Left ventricle myocardium inferior (tissue), 1 donor: ENCODE results near the gene NTNG2. TPM values are rescaled to one million over a fixed set of nuclear protein-coding genes. Genes with fewer than 3 reads are reported as not detected.

Source experiments
- DNase-seq: peaks from one replicate; pipeline ENCODE4 v3.0.0-alpha.2; 2020
- H3K27ac ChIP-seq: fragments of 200-600 bp; replicated peaks from 2 replicates; pipeline ENCODE4 v1.8.0; 2021
- H3K27me3 ChIP-seq: fragments of 200-600 bp; 2 replicates; pipeline ENCODE4 v1.8.0; 2021; ENCODE audit warnings: low read depth
- H3K36me3 ChIP-seq: fragments of 200-600 bp; 2 replicates; pipeline ENCODE4 v1.8.0; 2021
- H3K4me1 ChIP-seq: fragments of 200-600 bp; 2 replicates; pipeline ENCODE4 v1.8.0; 2021
- H3K4me3 ChIP-seq: fragments of 200-600 bp; 2 replicates; pipeline ENCODE4 v1.8.0; 2021; ENCODE audit warnings: mild to moderate bottlenecking, moderate library complexity
- H3K9me3 ChIP-seq: fragments of 200-600 bp; replicated peaks from 2 replicates; pipeline ENCODE4 v1.8.0; 2021
- intact Hi-C: fragments of 100-400 bp; cut with micrococcal nuclease; formaldehyde crosslinking; loops from one replicate; pipeline ENCODE4 v1.11.0; 2022
- total RNA-seq: library from RNA; stranded (reverse); fragmentation: NEBNext Ultra II Directional; extraction: Animal tissue kit (Norgen Biotek cat#: 25700); gene quantifications from one replicate; pipeline ENCODE4 v1.2.1, GENCODE V29; 2021
- TF ChIP-seq, protein P1 (sequence below): fragments of 200-600 bp; IDR thresholded peaks from 2 replicates; pipeline ENCODE4 v1.8.0; 2021; ENCODE audit warnings: antibody characterized with exemption, mild to moderate bottlenecking, borderline replicate concordance
- donor health status: DM: no; HTN: yes; CAD: no; lungs with severe emphysema.

NTNG2 gene
- total RNA-seq, 1 donor from 2014 or later: 1.9 TPM

- Histone ChIP-seq H3K27ac (no peak overlapping the region), H3K36me3 (no peaks in the 10 kb centered on the region), H3K9me3 (no peaks in the 10 kb centered on the region), H3K27me3 (peaks cover 51% of the 10 kb centered on the region), H3K4me3 (no peak overlapping the region), H3K4me1 (no peaks in the 10 kb centered on the region)
- TF ChIP-seq, protein P1, sequence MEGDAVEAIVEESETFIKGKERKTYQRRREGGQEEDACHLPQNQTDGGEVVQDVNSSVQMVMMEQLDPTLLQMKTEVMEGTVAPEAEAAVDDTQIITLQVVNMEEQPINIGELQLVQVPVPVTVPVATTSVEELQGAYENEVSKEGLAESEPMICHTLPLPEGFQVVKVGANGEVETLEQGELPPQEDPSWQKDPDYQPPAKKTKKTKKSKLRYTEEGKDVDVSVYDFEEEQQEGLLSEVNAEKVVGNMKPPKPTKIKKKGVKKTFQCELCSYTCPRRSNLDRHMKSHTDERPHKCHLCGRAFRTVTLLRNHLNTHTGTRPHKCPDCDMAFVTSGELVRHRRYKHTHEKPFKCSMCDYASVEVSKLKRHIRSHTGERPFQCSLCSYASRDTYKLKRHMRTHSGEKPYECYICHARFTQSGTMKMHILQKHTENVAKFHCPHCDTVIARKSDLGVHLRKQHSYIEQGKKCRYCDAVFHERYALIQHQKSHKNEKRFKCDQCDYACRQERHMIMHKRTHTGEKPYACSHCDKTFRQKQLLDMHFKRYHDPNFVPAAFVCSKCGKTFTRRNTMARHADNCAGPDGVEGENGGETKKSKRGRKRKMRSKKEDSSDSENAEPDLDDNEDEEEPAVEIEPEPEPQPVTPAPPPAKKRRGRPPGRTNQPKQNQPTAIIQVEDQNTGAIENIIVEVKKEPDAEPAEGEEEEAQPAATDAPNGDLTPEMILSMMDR: no peak
- intact Hi-C loops: no loop called here
- no peak for DNase-seq
Measured at GRCh38 chr9:132190966-132191365, 29.1 kb downstream of the NTNG2 start.

DNA sequence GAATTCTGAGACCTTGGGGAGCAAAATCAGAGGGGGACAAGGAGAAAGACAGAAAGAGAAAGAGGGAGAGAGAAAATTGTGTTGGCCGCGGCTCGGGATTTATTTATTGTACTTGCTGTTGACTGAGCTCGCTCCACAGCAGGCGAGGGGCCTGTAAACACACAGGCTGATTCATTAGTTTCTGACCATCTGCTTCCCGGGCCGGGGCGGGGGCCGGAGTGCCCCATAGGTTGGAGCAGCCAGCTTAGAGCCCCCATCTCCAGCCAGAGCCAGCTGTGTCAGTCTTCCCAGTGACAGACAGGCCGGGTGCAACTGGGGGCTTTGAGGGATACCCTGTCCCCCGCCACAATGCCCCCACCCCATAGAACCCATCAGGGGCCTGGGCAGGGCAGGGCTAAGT, 30.9 kb downstream of the NTNG2 start:
- Histone ChIP-seq H3K27me3 (peaks cover 33% of the 10 kb centered on the region), H3K36me3 (no peaks in the 10 kb centered on the region), H3K4me1 (no peaks in the 10 kb centered on the region), H3K27ac (no peak overlapping the region), H3K9me3 (no peaks in the 10 kb centered on the region), H3K4me3 (no peak overlapping the region)
- TF ChIP-seq, protein P1: no peak
- intact Hi-C loops: no loop called here
- no peak for DNase-seq

- H3K36me3 ChIP-seq: no peaks in the 10 kb centered on the region
- DNase-seq: no peak
- H3K4me3 ChIP-seq: no peak overlapping the region
- TF ChIP-seq, protein P1: no peak
- H3K4me1 ChIP-seq: no peaks in the 10 kb centered on the region
- peaks cover 27% of the 10 kb centered on the region for H3K27me3 ChIP-seq
- intact Hi-C loops: no loop called here
- no peaks in the 10 kb centered on the region for H3K9me3 ChIP-seq
- H3K27ac ChIP-seq: no peak overlapping the region
Measured at GRCh38 chr9:132193227-132194124, 31.6 kb downstream of the NTNG2 start.

GRCh38 chr9:132194508-132194907, 32.6 kb downstream of the NTNG2 start:
- DNase-seq: no peak

GRCh38 chr9:132197315-132197714, 35.5 kb downstream of the NTNG2 start:
- TF ChIP-seq, protein P1: no peak
- Histone ChIP-seq H3K4me3 (no peak overlapping the region), H3K27ac (no peak overlapping the region), H3K36me3 (no peaks in the 10 kb centered on the region), H3K4me1 (no peaks in the 10 kb centered on the region), H3K27me3 (peaks cover 34% of the 10 kb centered on the region), H3K9me3 (no peaks in the 10 kb centered on the region)
- intact Hi-C loops: no loop called here
- no peak for DNase-seq

More at GRCh38 chr9:132194508-132194907, 32.6 kb downstream of the NTNG2 start:
- TF ChIP-seq, protein P1: no peak
- intact Hi-C loops: no loop called here
- no peak overlapping the region for H3K27ac ChIP-seq
- H3K27me3 ChIP-seq: peaks cover 19% of the 10 kb centered on the region
- no peaks in the 10 kb centered on the region for H3K36me3 ChIP-seq
- H3K4me1 ChIP-seq: no peaks in the 10 kb centered on the region
- no peaks in the 10 kb centered on the region for H3K9me3 ChIP-seq
- no peak overlapping the region for H3K4me3 ChIP-seq
